Activated CD4-positive, alpha-beta T cell treated with anti-CD3 and anti-CD28 coated beads, Interleukin-2, amount 50 U/mL, for 48 hours (primary cell): ENCODE results near the gene PYROXD2.

Experiments
- DNase-seq, 2 experiments: peaks; one replicate each; pipeline ENCODE4 v3.0.0-alpha.2; 2020

The PYROXD2 gene

DNA sequence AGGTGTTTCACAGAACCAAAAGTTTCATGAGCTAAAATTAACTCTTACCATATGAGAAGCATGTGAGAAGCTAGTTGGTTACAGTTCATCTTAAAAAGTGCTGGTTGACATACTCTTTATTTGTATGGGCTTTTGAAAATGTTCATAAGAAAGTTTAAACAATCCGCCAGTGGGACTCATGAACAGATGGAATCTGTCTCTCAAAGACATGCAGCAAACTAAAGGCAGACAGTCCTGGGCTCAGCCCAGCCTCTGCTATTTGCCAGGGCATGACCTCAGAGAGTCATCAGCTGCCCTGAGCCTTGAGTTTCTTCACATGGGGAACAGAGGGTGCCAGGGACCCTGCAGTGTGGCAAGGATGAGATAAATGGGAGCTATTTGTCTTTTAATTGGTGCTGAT is 3.2 kb downstream of the PYROXD2 start:
- DNase-seq = no peak

DNA sequence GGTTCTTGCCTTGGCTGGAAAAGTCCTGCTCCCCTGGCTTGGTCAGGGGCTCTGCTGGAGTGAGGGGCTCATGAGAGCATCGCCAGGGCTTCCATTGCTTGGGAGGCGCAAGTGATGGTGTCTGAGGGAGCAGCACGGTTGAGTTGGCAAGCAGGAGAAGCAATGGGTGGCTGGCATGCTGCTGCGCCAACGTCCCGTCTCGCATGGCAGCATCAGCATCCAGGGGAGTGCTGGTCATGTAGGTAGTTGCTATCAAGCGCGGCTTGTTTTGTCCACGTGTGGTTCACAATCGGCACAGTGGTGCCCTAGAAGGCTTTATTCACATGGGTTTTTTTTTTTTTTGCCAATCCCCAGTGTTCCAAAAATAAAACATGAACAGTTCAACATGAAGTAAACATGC is 3.8 kb downstream of the PYROXD2 start:
- DNase-seq = no peak

DNA sequence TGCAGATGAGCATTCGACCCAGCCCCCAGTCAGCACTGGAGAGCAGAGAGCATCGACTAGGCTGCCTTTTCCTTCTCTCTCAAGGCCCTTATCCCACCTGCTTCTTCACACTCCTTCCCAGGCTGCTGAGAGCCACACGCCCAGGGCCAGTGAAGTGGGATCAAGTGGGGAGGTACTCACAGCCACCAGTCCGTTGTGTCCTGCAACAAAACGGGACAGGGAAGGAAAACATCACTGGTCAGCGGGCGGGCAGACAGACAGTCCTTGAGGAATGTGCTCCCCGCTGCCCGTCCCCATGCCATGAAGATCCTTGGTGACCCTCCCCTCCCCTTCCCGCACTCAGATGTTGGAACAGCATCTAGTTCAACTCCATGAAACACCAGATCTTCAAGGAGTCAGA is 4.2 kb downstream of the PYROXD2 start:
- DNase-seq = no peak

DNA sequence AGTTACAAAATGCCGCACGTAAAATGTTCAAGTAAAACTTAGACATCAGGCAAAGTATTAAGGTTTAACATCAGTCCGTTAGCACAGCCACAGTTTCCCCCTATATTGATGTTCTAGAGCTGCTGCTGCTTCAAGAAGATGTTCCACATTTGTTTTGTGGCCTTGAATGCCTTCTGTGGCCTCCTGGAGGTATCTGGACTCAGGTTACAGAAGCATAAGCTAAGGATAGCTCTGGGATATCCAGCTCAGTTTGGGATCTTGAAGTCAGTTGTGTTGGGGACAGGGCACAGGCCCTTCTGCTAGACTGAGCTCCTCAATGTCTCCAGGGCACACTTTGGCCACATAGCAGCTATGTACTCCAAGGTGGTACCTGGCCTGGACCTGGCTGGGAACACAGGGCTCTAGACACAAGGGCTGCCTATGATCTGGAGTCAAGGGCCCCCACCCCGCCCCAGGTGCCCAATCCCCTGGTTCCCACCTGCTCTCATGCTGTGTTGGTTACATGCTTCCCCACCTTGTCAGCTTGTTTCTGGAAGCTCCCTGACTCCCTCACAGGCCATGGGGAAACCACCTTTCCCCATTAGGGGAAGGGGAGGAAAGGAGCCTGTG is 4.7 kb downstream of the PYROXD2 start:
- no peak for DNase-seq

DNA sequence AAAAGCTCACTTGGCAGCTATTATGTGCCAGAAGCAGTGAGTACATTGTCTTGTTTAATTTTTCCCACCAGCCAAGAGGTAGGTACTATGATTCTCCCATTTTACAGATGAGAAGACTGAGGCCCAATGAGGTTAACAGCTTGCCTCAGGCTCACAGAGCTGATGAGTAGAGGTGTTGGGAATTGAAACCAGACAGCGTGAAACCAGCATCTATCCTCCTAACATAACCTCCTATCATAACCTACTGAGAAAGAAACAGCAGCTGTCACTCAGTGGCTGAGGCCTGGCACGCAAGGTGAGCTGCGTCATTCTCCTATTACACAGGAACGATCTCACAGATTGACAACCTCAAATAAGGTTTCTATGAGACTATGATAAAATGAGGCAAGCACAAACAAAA is 6.2 kb downstream of the PYROXD2 start:
- DNase-seq = no peak

DNA sequence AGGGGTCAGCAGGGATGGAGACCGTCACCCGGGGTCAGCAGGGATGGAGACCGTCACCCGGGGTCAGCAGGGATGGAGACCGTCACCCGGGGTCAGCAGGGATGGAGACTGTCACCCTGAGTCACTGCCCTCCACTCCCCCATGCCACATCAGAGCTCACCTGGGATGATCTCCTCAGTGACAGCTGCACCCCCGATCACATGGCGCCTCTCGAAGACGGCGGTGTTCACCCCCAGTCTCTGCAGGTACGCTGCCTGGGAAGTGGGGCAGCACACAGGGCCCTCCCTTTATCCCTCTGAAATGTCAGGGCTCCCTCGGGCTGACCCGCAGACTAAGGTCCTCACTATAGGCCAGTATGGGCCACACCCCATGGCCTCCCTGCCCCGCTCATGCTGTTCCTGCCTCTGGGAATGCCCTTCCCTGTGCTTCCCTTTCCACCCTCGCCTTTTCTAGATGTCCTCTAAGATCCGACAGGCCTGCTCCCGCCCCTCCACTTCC is 7.2 kb downstream of the PYROXD2 start:
- no peak for DNase-seq

DNA sequence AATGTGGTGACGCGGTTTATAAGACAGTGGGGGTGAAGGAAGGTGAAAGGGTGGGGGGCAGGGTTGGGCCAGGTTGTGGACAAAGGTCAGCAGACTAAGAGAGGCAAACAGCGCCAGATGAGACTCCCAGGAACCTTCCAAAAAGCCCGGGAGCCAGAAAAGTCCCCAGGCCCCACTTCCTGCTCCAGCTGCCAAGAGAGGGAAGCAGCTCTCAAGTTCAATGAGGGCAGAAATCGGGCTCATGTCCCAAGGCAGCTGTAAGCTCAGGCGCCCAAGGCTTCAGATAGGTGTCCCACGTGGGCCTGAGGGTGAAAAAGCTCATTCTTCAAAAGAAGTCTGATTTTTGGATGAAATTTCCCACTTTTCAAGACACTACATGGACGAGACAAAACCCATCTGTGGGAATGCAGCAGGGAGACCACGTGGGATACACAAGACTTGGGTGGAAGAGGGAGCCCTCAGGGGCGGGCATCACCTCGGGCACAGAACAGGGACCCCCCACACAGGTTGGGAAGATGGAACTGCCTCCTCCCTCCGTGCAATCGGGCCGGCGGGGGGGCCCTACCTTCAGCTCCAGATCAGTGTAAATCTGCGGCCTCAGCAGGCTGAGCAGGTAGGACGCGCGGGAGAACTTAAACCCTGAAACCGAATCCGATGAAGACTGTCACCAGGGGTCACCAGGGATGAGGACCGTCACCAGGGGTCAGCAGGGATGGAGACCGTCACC is 7.8 kb downstream of the PYROXD2 start:
- no peak for DNase-seq

DNA sequence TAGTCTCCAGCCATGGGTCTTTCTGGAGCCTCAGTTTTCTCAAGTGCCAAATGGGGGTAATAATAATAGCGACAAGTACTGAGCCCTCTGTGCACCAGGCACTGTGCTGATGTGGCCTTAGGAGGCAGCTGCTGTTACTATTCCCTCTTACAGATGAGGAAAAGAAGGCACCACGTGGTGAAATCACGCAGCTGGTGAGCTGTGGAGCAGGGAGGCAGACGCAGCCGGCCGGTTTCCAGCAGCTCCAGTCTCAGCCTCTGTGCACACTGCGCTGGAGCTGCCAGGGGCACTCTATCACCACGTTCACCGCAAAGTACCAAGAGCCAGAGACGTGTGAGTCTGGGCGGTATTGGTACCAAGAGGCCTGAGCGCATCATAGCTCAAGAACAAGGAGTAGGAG is 9.6 kb downstream of the PYROXD2 start:
- no peak for DNase-seq

DNA sequence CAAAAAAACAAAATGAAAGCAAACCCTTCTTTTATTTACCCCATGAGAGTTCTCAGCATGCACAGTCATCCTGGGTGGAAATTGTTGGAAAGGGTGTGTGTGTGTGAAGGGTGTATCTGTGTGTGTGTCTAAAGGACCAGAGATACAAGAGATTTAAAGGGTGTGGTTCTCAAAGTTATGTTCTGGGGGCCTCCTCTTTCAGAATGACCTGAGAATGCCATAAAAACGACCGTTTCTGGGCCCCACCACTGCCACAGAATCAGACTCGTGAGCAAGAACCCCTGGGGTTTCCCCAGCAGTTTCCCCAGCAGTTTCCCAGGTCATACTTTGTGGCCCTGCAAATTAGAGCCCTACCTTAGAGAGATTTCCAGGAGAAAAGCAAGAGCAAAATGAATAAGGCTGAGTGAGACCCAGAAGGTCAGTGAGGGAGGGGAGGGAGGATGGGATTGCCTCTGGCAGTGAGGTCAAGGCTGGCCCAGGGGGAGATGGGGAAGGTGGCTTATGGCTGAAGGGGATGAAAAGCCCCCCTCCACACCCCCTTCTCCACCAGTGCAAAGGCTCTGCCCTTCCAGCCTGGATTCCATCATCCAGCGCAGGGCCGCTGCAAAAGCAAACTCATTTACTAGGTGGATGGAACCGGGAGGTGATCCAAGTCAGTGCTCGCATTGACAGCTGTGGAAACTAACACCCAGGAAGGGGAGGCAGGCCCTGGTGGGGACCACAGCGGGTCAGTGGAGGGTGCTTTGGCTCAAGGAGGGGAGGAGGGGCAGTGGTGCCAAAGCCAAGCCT is 10.2 kb downstream of the PYROXD2 start:
- peak; percentile 29 to 31 for DNase-seq

DNA sequence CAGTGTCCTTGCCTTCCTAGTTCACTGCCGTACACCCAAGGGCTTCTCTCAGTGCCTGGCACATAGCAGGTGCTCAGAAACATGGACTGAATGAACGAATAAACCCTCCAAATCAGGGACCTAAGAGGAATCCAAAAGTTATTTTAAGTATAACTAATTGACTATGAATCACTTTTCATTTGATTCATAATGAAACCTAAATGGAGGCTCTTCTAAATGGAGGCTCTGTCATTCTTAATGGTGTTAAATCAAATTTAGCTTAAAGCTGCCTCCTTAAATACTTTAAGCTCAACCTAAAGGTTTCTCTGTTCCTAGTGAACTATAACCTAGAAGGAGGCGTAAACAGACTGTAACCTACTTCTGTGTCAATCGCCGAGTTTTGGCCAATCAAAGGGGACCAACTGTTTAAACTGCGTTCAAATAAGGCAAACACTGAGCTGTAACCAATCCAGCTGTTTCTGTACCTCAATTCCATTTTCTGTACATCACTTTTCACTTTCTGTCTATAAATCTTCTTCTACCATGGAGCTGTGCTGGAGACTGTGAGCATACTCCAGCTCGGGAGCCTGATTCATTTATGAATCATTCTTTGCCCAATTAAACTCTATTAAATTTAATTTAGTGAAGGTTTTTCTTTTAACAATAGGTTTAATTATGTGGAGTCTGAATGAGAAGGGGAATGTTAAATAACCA is 11.0 kb downstream of the PYROXD2 start:
- no peak for DNase-seq

DNA sequence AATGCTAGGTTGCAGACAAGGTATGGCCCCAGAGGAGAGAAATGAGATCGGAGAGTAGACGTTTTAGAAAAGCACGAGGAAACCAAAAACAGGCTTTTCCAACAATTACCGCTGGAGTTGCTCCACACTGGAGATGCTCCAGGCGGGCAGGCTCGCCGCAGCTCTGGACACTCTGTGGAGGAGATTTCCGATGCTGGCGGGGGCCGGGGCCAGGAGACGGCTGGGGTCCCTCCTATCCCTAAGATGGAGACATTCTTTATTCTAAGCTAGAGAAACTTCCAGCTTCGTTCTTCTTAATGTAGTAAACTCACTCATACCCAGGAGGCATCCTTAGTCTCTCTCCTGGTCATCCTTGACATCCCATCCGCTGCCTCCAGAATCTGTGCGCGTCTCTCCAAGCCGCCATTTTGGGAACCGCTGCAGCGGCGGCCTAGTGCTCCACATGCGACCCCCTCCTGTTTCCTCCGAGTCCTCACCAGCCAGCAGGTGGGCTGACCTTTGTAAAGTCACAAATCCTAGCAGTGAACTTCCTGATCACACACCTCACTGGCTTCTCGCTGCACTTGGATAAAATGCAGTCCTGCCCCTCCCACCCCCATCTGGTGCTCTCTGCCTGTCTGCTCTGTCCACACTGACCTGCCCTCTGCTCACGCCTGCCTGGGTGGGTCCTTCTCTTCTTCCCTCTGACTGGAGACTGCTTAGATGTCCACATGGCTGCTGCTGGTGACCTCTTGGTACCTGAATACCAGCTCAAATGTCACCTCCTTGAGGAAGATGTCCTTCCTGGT is 11.9 kb downstream of the PYROXD2 start:
- DNase-seq = no peak

DNA sequence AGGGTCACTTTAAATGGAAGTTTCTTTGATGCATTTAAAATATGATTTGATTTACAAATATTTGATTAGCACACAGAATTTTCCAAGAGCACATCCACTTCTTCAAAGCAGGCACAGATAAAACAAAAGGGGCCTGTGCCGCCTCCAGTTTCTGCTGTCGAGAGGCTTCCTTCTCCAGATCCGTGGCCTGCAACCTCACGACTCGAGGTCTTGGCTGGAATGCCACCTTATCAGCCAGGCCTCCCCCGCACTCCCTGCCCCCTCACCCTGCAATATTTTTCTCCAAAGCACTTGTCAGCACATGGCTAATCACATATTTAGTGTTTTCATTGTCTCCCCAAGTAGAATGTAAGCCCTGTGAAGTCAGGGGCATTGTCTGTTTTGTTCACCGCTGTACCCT is 12.5 kb downstream of the PYROXD2 start:
- DNase-seq = no peak

DNA sequence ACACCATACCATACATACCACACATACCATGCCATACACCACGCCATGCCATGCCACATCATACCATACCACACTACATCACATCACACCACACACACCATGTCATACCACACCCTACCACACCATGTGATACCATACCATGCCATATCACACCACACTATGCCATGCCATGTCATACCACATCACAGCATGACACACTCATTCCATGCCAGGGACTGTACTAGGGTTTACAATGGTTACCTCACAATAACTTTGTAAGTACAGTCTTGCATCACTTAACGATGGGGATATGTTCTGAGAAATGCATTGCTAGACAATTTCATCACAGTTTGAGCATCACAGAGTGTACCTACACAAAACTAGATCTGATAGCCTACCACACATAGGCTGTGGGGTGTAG is 14.5 kb downstream of the PYROXD2 start:
- DNase-seq = no peak

DNA sequence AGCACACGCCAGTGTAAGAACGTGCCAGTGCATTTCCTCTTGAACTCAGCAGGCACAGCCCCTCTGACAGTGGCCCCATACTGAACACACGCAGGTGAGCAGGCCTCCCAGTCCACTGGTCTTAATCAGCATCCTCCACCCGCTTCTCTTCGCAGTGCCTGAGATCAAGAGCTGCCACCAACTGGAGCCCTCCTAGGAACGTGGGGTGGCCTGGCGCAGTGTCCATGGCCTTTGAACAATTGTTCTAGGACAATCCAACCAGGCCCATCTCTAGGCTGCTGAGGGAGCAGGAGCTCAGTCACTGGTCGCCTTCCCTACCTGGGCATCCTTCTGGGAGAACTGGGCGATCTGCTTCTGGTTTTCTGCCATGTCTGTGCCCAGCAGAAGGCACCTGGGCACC is 15.2 kb downstream of the PYROXD2 start:
- no peak for DNase-seq

DNA sequence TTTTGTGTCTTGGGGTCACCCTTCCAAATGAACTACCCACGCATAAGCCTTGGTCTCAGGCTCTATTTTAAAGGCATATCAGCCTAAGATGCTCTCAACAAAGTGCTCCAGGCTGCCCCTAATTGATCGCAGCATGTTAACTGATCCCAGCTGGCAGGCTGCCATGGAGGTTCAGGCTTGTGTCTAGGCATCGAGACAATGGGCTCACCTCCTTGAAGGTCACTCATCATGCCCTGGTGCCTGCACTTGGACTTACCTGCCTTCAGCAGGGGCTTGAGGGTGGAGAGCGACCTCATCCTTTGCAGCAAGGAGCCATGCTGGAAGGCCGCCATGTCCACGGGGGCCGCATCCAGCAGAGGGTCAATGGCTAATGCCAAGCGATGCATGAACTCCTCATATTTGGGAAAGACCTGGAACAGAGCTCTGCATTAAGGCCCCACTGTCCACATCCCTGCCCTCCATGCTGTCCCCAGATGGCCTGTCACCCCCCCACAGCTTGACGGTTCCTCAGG is 17.8 kb downstream of the PYROXD2 start:
- DNase-seq = no peak

DNA sequence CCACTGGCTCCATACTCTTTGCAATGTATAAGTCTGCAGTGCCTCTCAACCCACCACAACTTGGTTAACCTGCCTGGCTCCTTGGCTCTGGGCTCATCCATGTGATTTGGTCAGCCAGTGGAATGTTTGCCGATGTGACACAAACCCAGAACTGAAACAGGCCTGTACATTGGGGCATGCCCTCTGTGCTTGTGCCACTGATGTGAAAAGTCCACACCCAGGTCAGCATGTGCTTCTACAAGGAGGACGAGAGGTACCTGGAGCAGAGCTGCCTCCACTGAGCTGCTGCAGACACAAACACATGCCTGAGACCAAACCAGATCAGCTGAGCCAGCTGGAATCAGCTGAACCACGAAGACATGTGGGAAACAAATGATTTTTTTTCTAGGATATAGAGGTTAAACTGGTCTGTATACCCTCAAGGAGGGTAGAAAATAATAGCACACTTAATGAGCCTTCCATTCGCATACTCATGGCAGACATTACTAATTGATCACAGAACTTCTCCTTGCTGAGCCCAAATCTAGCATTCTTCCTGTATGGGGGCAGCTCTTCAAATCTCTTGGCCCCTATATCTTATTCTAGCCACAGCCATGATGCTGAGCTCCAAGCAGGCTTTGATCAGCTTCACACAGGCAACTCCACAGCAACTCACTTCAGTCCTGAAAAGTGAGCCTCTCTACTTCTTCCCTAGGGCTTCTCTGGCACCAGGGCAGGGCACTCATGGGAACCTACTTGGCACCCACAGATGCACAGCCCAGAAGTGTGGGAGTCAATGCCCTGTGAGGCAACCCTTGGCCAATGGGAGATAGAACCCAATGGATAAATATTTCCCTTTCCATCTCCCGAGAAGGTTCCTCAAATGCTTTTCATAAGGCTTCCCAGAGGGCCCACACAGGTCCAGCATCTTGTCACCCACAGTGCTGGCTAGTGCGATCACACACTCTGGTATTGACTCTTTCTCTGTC is 18.6 kb downstream of the PYROXD2 start:
- DNase-seq = no peak

DNA sequence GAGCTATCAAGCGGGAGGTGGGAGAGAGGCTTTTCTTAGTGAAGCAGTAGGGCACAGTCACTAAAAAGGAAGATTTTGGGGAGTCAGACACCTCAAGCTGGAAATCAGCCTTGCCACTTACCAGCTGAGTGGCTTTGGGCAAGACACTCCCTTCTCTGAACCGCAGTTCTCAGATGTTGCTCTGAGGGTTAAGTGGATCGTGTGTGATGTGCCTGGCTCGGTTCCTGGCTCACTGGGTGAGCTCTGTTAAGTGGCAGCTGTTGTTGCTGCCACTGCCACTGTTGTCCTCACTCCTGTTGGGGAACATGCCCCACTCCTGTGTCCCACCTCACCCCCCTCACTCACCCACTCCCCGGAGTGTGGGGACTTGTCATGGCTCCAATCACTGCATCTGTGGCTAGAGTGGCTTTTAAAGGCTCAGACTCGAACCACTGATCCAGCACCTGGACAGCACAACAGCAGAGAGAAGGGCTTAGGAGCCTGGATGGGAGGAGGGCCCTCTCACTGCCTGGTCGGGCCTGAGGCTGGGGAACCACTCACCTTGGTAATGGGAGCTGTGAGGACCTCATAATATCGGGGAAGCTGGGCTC is 20.0 kb downstream of the PYROXD2 start:
- DNase-seq = no peak

DNA sequence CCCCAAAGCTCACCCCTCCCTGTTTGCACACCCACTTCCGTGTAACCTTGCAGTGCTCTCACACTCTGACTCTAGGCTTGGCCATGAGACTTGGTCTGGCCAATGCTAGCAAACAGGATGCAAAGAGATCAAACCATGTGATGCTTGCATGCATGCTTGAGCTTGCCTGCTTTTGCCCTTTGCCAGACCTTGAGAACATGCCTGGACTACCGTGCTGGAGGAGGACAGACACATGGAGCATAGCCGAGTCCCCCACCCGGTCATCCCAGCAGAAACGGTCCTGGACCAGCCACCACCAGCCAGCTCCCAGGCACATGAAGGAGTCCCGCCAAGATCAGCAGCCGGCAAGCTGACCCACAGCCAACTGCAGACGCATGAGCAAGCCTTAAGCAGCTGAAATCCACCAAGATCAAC is 23.4 kb downstream of the PYROXD2 start:
- DNase-seq = no peak

DNA sequence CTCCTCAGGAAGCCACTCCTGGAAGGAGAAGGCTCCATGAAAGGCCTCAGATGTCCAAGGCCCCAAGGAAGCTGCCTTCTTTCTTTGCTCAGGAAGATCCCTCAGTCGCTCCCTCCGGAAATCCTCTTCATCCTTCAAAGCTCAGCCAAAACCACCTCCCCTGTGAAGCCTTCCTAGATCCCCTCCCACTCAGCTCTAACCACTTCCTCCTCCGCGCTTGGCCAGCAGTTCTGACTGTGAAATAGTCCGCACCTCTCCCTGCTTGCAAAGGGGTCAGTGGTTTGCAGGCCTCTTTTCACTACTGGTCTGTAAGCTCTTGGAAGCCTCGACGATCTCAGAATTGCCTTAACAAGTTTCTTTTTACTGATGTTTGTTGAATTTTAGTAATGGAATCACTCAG is 23.9 kb downstream of the PYROXD2 start:
- DNase-seq = peak in 1 of 2 experiments; percentile 22

DNA sequence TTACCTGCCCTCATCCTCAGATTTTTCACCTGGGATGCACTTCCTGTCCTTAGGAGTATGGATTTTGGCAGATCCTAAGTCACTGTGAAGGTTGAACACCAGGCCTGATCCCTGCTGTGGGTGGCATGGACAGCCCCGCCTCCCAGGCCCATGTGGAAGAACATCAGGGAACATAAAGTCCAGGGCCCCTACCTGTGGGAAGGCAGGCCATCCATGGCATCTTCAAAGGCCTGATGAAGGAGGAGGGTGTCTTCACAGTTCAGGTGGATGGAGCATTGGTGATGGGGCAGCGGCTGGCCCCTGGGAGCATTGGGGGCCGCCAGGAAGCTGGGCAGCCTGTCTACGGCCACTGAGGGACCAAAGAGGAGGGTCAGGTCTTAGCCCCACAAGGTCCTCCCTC is 24.6 kb downstream of the PYROXD2 start:
- no peak for DNase-seq

DNA sequence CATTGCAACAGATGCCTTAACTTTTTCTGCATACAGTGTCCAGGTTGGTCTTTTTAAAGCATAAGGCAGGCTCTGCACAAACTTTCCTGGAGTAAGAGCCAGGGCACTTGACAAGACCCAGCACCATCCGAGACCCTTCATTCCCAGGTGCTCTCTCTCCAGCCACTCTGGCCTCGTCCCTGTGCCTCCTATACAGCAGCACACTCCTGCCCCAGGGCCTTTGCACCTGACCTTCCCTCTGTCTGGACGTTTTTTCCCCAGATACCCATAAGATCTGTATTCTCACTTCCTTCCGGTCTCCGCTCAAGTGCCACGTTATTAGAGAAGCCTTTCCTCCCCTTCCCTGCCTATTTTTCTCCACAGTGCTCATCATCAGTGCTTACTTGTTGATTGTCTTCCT is 25.6 kb downstream of the PYROXD2 start:
- no peak for DNase-seq
